ENCODE measurements around the gene DAGLB. TPM values are rescaled to one million over a fixed set of nuclear protein-coding genes. Genes with fewer than 3 reads are reported as not detected.

Gene DAGLB
- total RNA-seq, 4 donors from 2014 or later: 12.6 to 25.8 (median 18.0) TPM

DNA sequence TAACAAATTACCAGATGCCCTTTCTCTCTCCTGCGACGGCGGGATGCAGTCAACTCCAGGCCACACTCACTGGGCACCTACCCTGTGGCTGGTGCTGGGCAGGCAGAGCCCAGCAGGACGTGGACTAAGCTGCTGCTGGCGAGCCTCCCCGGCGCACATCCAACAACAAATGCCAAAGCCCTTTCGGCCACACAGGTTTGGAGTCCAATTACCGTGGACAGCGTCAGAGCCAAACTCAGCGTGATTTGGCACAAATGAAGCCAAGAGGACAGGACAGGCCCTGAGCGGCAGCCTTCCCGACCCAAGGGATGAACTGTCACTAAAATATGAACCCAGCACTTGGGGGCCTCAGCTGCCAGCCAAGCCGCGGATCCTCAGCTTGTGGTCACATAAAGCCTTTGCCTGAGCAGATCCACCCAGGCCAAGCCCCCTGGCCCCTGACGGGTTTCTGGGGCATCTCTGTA is 28.4 kb downstream of the DAGLB start:
- H3K27me3 ChIP-seq: no peaks in the 10 kb centered on the region
- no peak for DNase-seq (ENCODE audit: low spot score in 2 of 2)
- TF ChIP-seq, protein P1, sequence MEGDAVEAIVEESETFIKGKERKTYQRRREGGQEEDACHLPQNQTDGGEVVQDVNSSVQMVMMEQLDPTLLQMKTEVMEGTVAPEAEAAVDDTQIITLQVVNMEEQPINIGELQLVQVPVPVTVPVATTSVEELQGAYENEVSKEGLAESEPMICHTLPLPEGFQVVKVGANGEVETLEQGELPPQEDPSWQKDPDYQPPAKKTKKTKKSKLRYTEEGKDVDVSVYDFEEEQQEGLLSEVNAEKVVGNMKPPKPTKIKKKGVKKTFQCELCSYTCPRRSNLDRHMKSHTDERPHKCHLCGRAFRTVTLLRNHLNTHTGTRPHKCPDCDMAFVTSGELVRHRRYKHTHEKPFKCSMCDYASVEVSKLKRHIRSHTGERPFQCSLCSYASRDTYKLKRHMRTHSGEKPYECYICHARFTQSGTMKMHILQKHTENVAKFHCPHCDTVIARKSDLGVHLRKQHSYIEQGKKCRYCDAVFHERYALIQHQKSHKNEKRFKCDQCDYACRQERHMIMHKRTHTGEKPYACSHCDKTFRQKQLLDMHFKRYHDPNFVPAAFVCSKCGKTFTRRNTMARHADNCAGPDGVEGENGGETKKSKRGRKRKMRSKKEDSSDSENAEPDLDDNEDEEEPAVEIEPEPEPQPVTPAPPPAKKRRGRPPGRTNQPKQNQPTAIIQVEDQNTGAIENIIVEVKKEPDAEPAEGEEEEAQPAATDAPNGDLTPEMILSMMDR (IDR thresholded peaks at IDR 0.05): no peak
- TF ChIP-seq POLR2A (IDR thresholded peaks at IDR 0.05) (no peak), EP300 (IDR thresholded peaks at IDR 0.05) (no peak)
- H3K9me3 ChIP-seq: no peaks in the 10 kb centered on the region
- no peak overlapping the region for H3K27ac ChIP-seq
- WGBS, 2 donors: 95 to 98% methylated on average over 9 to 16 of the region's 16 CpGs
- no peaks in the 10 kb centered on the region for H3K4me1 ChIP-seq
- peaks cover 0 to 92% (median 24%) of the 10 kb centered on the region in 3 donors for H3K36me3 ChIP-seq
- H3K4me3 ChIP-seq: no peak overlapping the region

DNA sequence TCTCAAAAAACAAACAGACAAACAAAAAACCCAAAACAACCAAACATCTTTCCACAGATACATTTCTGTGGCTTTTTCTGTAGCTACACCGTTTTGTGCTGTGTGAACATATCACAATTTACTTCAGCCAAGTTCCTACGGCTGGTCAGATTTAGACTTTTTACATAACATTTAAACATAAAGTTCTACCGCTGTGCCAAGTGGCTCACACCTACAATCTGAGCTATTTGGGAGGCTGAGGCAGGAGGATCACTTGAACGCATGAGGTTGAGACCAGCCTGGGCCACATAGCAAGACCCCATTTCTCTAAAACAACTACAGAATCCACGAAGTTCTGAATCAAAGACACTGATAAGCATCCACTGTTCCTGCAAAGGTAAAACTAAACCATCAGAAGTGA is 30.3 kb downstream of the DAGLB start:
- Histone ChIP-seq H3K9me3 (no peaks in the 10 kb centered on the region), H3K36me3 (peaks cover 0 to 94% (median 33%) of the 10 kb centered on the region in 3 donors), H3K27ac (no peak overlapping the region), H3K4me3 (no peak overlapping the region), H3K27me3 (no peaks in the 10 kb centered on the region), H3K4me1 (no peaks in the 10 kb centered on the region)
- 93 to 94% methylated on average over 5 of the region's 5 CpGs for WGBS, 2 donors
- TF ChIP-seq, protein P1 (IDR thresholded peaks at IDR 0.05): no peak
- TF ChIP-seq POLR2A (IDR thresholded peaks at IDR 0.05): no peak
- no peak for TF ChIP-seq EP300 (IDR thresholded peaks at IDR 0.05)
- DNase-seq (ENCODE audit: low spot score in 2 of 2): no peak

DNA sequence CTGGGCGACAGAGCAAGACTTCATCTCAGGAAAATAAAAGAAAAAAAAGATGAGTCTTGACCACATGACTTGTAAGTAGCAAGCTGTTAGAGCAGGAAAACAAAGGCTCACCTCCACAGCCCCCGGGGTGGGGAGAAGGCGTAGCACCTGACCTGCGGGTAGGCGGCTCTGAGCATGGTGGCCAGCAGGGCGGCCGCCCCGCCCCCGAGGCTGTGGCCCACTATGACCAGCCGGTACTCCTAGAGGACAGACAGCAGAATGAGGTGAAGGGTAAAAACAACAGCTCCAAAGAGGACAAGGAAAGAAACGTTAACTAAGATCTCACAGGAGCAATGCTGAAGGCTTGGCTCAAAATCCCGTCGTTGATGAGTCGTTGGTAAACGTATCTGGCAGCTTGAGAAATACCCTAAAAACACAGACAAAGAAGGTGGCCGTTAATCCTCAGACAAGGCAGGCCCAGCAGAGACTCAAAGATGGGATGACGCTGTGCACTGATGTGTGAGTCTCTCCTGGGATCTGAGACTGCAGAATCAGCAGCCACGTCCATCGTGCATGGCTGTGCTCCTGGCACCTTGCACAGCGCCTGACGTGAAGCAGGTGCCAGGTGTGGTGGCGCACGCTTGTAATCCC is 31.1 kb downstream of the DAGLB start:
- Histone ChIP-seq H3K27me3 (no peaks in the 10 kb centered on the region), H3K4me1 (no peaks in the 10 kb centered on the region), H3K36me3 (peaks cover 0 to 94% (median 35%) of the 10 kb centered on the region in 3 donors), H3K4me3 (no peak overlapping the region), H3K9me3 (no peaks in the 10 kb centered on the region), H3K27ac (no peak overlapping the region)
- no peak for DNase-seq (ENCODE audit: low spot score in 2 of 2)
- WGBS, 2 donors: 81 to 84% methylated on average over 23 of the region's 23 CpGs
- TF ChIP-seq POLR2A (IDR thresholded peaks at IDR 0.05): no peak
- TF ChIP-seq, protein P1 (IDR thresholded peaks at IDR 0.05): no peak
- TF ChIP-seq EP300 (IDR thresholded peaks at IDR 0.05): no peak

DNA sequence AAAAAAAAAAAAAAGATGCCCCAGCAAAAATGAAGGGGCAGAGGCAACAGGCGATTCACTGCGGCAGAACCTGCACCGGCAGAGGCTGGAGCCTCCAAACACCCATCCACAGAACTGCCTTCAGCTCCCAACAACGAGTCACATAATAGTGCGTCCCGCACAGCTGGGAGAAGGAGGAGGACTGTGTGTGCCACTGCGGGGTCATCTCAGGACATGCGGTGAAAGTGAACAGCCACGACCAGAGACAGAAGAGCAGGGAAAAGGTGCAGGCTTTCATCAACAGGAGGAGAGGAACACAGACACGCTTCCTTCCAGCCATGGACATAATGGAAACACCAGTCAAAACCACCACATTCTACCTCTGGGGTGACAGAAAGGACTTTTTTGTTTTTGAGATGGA is 34.1 kb downstream of the DAGLB start:
- no peaks in the 10 kb centered on the region for H3K9me3 ChIP-seq
- WGBS, 2 donors: 94 to 96% methylated on average over 10 of the region's 10 CpGs
- TF ChIP-seq POLR2A (IDR thresholded peaks at IDR 0.05) (no peak), EP300 (IDR thresholded peaks at IDR 0.05) (no peak)
- TF ChIP-seq, protein P1 (IDR thresholded peaks at IDR 0.05): no peak
- H3K36me3 ChIP-seq: peaks cover 0 to 98% (median 43%) of the 10 kb centered on the region in 3 donors
- DNase-seq (ENCODE audit: low spot score in 2 of 2): no peak
- H3K4me3 ChIP-seq: no peak overlapping the region
- H3K4me1 ChIP-seq: no peaks in the 10 kb centered on the region
- no peaks in the 10 kb centered on the region for H3K27me3 ChIP-seq
- H3K27ac ChIP-seq: no peak overlapping the region

DNA sequence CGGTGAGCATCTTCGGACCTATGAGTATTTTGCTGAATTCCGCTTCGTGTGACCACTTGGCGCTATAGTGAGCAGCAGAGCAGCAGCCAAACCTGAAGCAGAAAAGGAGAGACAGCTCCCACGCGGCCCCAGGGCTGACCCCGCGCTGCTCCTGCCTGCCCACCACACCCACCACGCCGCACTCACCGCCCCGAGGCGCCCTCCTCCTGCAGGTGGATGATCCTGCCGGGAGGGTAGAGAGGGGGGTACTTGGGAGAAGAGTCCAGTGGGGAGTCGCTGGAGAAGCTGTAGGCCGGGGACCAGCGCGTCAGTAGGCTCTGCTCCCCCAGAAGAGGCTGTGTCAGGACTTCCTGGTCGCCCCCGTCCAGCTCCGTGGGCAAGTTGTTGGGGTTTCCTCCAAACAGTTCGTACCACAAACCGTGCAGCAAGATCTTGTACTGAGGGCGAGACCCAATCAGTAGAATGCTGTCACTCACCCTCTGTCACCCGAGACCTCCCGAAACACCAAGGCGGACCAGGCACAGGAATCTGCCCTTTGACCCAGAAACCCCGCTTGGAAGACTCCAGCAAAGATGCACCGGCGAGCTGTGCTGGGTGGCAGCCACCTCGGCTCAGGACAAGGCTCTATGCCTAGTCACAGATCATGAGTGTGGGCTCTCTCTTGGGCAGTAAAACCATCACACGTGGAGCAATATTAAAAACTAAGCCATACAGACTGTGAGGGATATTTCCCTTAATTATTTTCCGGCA is 37.6 kb downstream of the DAGLB start:
- Histone ChIP-seq H3K9me3 (no peaks in the 10 kb centered on the region), H3K27ac (no peak overlapping the region), H3K27me3 (no peaks in the 10 kb centered on the region), H3K4me1 (no peaks in the 10 kb centered on the region), H3K36me3 (peaks cover 0 to 100% (median 27%) of the 10 kb centered on the region in 3 donors), H3K4me3 (no peak overlapping the region)
- DNase-seq (ENCODE audit: low spot score in 2 of 2): no peak
- 88 to 93% methylated on average over 25 to 32 of the region's 34 CpGs for WGBS, 2 donors
- TF ChIP-seq EP300 (IDR thresholded peaks at IDR 0.05) (no peak), POLR2A (IDR thresholded peaks at IDR 0.05) (no peak)
- TF ChIP-seq, protein P1 (IDR thresholded peaks at IDR 0.05): no peak

Measured in tibial nerve (tissue), 4 donors.